GM12873 (cell line): Measurements from ENCODE around the gene NAGPA.

Source experiments
- TF ChIP-seq, protein P1 (sequence below): IDR thresholded peaks from 2 replicates; pipeline ENCODE4 v1.5.1; 2012; ENCODE audit warnings: low read depth, mild to moderate bottlenecking, moderate library complexity, low read length, control low read depth; ENCODE audit not compliant: insufficient read depth; ENCODE audit errors: missing control alignments

The NAGPA gene

DNA sequence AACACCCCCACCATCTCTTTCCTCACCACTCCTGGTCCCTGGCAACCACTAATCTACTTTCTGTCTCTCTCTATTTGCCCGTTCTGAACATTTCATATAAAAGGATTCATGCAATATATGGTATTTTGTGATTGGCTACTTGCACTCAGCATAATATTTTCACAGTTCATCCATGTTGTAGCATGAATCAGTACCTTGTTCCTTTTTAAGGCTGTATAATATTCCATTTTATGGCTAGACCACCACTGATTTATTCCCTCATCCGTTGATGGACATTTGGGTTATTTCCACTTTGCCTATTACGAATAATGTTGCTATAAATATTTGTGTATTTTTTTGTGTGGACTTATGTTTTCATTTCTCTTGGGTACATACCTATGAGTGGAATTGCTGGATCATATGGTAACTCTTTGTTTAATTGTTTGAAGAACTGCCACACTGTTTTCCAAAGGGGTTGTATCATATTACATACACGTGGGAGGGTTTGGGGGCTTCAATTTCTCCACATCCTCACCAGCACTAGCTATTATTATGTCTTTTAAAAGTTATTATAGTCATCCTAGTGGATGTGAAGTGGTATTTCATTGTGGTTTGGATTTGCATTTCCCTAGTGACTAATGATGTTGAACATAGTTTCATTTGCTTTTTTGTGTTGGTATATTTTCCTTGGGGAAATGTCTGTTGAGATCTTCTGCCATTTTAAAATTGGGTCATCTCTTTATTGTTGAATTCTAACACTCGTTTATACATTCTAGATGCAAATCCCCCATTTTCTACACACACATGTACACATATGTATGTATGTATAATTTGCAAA is 49.4 kb downstream of the NAGPA start:
- TF ChIP-seq, protein P1, sequence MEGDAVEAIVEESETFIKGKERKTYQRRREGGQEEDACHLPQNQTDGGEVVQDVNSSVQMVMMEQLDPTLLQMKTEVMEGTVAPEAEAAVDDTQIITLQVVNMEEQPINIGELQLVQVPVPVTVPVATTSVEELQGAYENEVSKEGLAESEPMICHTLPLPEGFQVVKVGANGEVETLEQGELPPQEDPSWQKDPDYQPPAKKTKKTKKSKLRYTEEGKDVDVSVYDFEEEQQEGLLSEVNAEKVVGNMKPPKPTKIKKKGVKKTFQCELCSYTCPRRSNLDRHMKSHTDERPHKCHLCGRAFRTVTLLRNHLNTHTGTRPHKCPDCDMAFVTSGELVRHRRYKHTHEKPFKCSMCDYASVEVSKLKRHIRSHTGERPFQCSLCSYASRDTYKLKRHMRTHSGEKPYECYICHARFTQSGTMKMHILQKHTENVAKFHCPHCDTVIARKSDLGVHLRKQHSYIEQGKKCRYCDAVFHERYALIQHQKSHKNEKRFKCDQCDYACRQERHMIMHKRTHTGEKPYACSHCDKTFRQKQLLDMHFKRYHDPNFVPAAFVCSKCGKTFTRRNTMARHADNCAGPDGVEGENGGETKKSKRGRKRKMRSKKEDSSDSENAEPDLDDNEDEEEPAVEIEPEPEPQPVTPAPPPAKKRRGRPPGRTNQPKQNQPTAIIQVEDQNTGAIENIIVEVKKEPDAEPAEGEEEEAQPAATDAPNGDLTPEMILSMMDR: no peak

DNA sequence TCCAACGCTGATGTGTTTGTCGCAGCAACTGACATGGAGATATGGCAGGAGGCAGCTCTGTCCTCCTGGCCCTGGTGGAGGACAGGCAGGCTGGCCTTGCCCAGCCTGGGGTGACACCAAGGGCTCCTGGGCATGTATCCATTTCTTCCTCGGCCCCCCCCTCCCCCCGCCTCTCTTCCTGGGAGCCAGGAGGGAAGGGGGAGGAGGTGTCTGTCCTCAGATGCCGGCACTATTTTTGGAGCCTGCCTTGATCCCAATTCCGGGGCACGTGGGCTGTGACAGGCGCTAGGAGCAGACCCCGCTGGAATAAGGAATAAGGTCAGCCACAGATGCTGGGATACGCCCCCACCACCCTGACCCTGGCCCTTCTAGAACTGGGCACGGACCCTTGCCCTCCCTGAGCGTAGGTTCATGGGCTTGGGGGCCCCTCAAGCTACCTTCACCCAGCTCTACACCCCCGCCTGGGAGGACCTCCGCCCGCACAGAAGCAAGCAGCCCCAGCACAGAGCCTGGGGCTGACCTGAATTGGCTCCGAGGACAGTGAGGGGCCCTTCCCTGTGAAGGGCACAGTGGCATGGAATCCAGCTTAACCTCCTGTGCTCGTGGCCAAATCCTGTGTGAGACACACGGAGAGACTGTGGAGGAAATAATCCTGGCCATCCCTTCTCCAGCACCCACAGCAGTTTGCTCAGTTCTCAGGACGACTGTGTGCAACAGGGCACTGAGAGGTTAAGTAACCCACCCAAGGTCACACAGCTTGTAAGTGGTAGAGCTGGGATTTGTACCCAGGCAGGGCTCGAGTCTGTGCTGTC is 51.5 kb downstream of the NAGPA start:
- TF ChIP-seq, protein P1: no peak

DNA sequence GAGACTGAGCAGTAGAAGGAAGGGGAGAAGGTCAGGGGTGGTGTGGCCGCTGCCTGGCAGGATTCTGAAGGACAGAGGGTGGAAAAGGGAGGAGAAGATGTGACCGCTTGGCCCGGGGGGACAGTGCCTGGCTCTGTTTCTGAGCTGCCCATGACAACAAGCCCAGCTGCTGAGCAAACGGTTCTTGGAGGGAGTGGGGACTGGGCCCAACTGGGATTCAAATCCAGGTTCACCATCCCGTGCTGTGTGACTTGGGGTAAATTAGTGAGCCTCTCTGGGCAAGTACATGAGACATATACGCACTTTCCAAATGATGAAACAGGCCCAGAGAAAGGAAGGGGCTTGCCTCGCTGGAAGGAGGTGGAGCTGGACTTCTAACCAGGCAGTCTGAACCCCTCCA is 52.3 kb downstream of the NAGPA start:
- TF ChIP-seq, protein P1: no peak

DNA sequence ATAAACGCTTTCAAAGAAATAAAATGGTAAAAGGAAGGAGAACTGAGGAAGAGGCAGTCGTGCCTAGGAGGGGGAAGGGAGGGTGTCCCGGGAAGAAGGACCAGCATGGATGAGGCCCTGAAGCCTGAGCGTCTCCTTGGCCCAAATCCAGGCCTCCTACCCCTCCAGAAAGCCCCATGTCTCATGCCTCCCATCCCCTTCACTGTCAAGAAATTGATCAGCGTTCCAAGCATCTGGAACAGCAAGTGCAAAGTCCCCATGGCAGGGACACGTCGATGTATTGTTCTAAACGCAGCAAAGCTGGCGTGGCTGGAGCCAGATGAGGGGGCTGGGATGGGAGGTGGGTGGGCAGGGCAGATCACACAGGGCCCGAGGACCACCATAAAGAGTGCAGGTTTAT is 53.0 kb downstream of the NAGPA start:
- TF ChIP-seq, protein P1: no peak

DNA sequence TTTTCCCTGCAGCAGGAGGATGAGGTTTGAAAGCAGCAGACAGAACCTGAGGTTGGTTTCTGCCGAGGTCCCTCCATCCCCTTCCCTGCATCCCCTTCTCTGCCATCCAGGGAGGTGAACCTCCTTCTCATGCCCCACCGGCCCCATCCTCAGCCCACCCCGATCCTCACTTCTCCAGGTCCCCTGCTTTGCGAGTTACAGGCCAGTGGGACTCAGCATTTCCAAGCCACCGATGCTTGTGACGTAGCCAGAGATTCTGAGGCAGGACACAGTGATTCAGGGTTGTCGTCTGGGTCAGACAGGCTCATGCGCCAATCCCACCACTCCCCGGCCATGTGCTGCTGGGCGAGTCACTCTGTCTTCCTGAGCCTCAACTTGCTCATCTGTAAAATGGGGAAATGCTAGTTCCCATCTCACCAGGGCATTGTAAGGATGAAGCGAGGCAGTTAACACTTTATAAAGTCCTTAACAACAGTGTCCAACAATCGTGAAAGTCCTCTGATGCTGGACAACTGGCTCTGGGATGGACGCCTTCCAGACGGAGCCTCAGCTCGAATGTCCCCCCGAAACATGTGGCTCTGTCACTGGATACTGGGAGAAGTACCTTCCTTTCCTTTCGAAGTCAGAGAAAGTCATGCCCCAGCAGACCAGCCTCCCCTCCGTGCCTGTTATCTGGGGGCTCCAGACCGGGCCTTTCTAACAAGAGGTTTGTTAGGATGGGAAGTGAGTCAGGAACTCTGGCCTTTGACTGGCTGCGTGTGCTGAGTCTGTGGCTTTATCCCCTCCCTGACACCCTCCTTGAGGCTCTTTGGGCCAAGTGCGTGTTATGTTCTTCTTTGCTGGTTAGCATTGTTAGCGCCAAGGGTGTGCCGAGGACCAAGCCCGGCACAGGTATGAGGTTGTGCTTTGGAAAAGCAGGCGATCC is 53.7 kb downstream of the NAGPA start:
- TF ChIP-seq, protein P1: no peak

DNA sequence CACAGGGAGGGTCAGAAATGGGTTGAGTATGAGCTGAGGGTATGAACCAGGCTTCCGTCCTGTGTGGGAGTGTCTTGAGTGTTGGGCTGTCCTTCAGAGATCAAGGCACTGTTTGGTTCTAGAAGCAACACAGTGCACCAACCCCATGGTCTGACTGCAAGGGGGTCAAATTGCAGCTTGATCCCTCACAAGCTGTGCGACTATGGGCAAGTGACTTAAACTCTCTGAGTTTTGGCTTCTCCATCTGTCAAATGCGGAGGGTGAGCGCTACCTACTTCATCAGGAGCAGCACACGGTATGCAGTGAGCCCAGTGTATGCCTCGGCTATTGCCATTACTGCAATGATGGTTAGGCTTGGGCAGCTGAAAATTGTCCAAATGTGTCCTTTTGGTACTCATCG is 54.6 kb downstream of the NAGPA start:
- TF ChIP-seq, protein P1: no peak
